NCI-H510A (cell line): ENCODE measurements around the gene RBPJ.
"Not testable (repeated sequence)": the region's sequence is repeated elsewhere in the genome, so short reads cannot be mapped to it uniquely, and the experiment has no call there.

Experiments
- DNase-seq: peaks from one replicate; lab custom pipeline; 2025; lab: John Stamatoyannopoulos, UW

Gene RBPJ

GRCh38 chr4:26375551-26375950, 54.7 kb downstream of the RBPJ start:
- no peak for DNase-seq

- DNase-seq, result no peak
Measured at GRCh38 chr4:26377328-26378311, 56.8 kb downstream of the RBPJ start.

GRCh38 chr4:26379837-26380236, 59.0 kb downstream of the RBPJ start:
- no peak for DNase-seq

GRCh38 chr4:26380740-26381139, 59.9 kb downstream of the RBPJ start:
- DNase-seq, result no peak

GRCh38 chr4:26384380-26385057, 63.7 kb downstream of the RBPJ start:
- DNase-seq, result no peak

GRCh38 chr4:26385690-26386089, 64.9 kb downstream of the RBPJ start:
- DNase-seq, result no peak

- no peak for DNase-seq
Measured at GRCh38 chr4:26386386-26386785, 65.6 kb downstream of the RBPJ start.

GRCh38 chr4:26388671-26389070, 67.9 kb downstream of the RBPJ start:
- DNase-seq, result no peak

- DNase-seq, result no peak
Measured at GRCh38 chr4:26397086-26397485, 76.3 kb downstream of the RBPJ start.

- DNase-seq, result no peak
Measured at GRCh38 chr4:26400132-26400531, 79.3 kb downstream of the RBPJ start.

- DNase-seq, result not testable (repeated sequence)
Measured at GRCh38 chr4:26402017-26402416, 81.2 kb downstream of the RBPJ start.

GRCh38 chr4:26402458-26402857, 81.6 kb downstream of the RBPJ start:
- DNase-seq, result no peak

- no peak for DNase-seq
Measured at GRCh38 chr4:26404743-26405206, 84.0 kb downstream of the RBPJ start.

- DNase-seq, result no peak
Measured at GRCh38 chr4:26406346-26406975, 85.6 kb downstream of the RBPJ start.

GRCh38 chr4:26407476-26407875, 86.7 kb downstream of the RBPJ start:
- DNase-seq, result no peak

GRCh38 chr4:26410385-26411293, 89.8 kb downstream of the RBPJ start:
- DNase-seq, result no peak

GRCh38 chr4:26412381-26413372, 91.9 kb downstream of the RBPJ start:
- no peak for DNase-seq

- no peak for DNase-seq
Measured at GRCh38 chr4:26413582-26413981, 92.8 kb downstream of the RBPJ start.

GRCh38 chr4:26418107-26418506, 97.3 kb downstream of the RBPJ start:
- no peak for DNase-seq

GRCh38 chr4:26418850-26419249, 98.0 kb downstream of the RBPJ start:
- DNase-seq, result no peak
